Neutrophil (primary cell): Measurements from ENCODE around the gene APEX2.

ENCODE experiments used
- H3K27ac ChIP-seq: fragments of 200-600 bp; sonication (generic); 2 replicates; pipeline ENCODE4 v1.5.1; 2016; ENCODE audit warnings: mild to moderate bottlenecking, moderate library complexity
- H3K27me3 ChIP-seq: fragments of 200-600 bp; sonication (generic); 2 replicates; pipeline ENCODE4 v1.6.0; 2016; ENCODE audit warnings: mild to moderate bottlenecking
- H3K36me3 ChIP-seq: fragments of 200-600 bp; sonication (generic); 2 replicates; pipeline ENCODE4 v1.5.1; 2017
- H3K4me1 ChIP-seq, 2 experiments: fragments of 200-600 bp in 1 of 2; sonication (generic) in 1 of 2; 1 replicate in 1 of 2; 2 replicates in 1 of 2; pipeline versions ENCODE4 v1.5.1 to v1.6.1; 2013 to 2016; ENCODE audit warnings: low read depth in 1 of 2, low read length in 1 of 2, mild to moderate bottlenecking in 1 of 2, moderate library complexity in 1 of 2; ENCODE audit not compliant: control insufficient read depth in 1 of 2, insufficient read depth in 1 of 2
- H3K4me3 ChIP-seq, 2 experiments: fragments of 200-600 bp in 1 of 2; sonication (generic) in 1 of 2; 1 replicate in 1 of 2; 2 replicates in 1 of 2; pipeline ENCODE4 v1.5.1; 2013 to 2016; ENCODE audit warnings: low read depth in 1 of 2, low read length in 1 of 2, mild to moderate bottlenecking in 1 of 2, moderate library complexity in 1 of 2
- H3K9me3 ChIP-seq: fragments of 200-600 bp; sonication (generic); 2 replicates; pipeline ENCODE4 v1.5.1; 2016
- CTCF ChIP-seq: fragments of 200-600 bp; sonication (generic); IDR thresholded peaks from 2 replicates; pipeline ENCODE4 v1.5.1; 2016; ENCODE audit warnings: antibody characterized with exemption

APEX2 gene

GRCh38 chrX:55006827-55007621 lies 6.9 kb downstream of the APEX2 start:
- no peak overlapping the region for H3K27ac ChIP-seq

GRCh38 chrX:55007656-55008055 lies 7.5 kb downstream of the APEX2 start:
- Histone ChIP-seq H3K27me3 (no peaks in the 10 kb centered on the region), H3K9me3 (no peaks in the 10 kb centered on the region), H3K27ac (no peak overlapping the region), H3K36me3 (peaks cover 38% of the 10 kb centered on the region), H3K4me1 (no peaks in the 10 kb centered on the region), H3K4me3 (no peak overlapping the region)
- TF ChIP-seq CTCF: no peak

More at GRCh38 chrX:55006827-55007621, 6.9 kb downstream of the APEX2 start:
- Histone ChIP-seq H3K4me1 (no peaks in the 10 kb centered on the region), H3K27me3 (no peaks in the 10 kb centered on the region), H3K4me3 (no peak overlapping the region), H3K9me3 (no peaks in the 10 kb centered on the region), H3K36me3 (peaks cover 38% of the 10 kb centered on the region)
- no peak for TF ChIP-seq CTCF

- H3K27me3 ChIP-seq: no peaks in the 10 kb centered on the region
- no peak overlapping the region for H3K4me3 ChIP-seq
- no peak for TF ChIP-seq CTCF
- no peak overlapping the region for H3K27ac ChIP-seq
- no peaks in the 10 kb centered on the region for H3K9me3 ChIP-seq
- H3K36me3 ChIP-seq: peaks cover 36% of the 10 kb centered on the region
- no peaks in the 10 kb centered on the region for H3K4me1 ChIP-seq
Observed at GRCh38 chrX:55008571-55009358, 8.6 kb downstream of the APEX2 start.

GRCh38 chrX:55011294-55011693 lies 11.1 kb downstream of the APEX2 start:
- H3K4me1 ChIP-seq: no peaks in the 10 kb centered on the region
- peaks cover 11% of the 10 kb centered on the region for H3K36me3 ChIP-seq
- H3K27ac ChIP-seq: no peak overlapping the region
- H3K4me3 ChIP-seq: no peak overlapping the region
- no peak for TF ChIP-seq CTCF
- no peaks in the 10 kb centered on the region for H3K9me3 ChIP-seq
- H3K27me3 ChIP-seq: no peaks in the 10 kb centered on the region

DNA sequence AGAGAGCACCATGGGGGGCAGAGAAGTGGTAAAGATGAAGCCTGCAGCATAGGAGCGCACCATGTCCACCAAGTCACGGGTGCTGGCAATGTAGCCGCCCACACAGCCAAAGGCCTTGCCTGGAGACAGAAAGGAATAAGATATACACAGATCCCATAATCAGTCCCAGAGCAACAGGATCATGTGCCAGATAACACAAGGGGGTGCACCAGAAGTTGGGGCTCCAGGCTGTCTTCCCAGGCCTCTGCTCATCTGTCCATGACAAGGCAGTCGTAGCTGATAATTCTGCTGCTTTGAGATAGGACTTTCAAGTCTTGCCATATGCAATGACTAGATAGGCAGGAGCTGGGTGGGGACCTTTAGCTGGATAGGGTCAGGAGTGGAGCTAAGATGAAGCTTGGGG lies 14.7 kb downstream of the APEX2 start:
- H3K4me3 ChIP-seq: no peak overlapping the region
- no peak for TF ChIP-seq CTCF
- H3K36me3 ChIP-seq: no peaks in the 10 kb centered on the region
- no peaks in the 10 kb centered on the region for H3K27me3 ChIP-seq
- no peaks in the 10 kb centered on the region for H3K9me3 ChIP-seq
- no peak overlapping the region for H3K27ac ChIP-seq
- no peaks in the 10 kb centered on the region for H3K4me1 ChIP-seq
